ENCODE results near the gene GLI2. TPM values are rescaled to one million over a fixed set of nuclear protein-coding genes. Genes with fewer than 3 reads are reported as not detected.

The GLI2 gene
- polyA plus RNA-seq, 2 of the 4 experiments (the other 2 are of a cell fraction) = 5.6 to 12.5 TPM

DNA sequence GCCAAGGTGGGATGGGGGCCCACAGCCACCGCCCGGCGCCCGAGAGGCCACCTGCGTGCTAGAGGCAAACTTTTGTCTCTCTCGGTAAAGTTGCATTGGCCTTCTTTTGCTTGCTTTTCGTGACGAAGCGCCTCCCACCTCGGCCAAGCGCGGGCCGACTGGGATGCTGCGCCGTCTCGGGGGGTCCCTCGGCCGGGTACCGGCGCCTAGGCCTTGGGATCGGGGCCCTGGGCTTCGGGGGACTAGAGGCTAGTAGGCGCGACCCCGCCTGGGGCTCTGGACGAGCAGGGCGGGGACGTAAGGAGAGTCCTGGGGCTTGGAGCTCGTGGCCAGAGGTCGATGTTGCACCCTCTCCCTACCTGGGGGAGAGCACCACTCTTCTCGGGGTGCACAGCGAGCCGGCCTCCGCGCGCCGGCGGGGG is 545 bp downstream of the GLI2 start (continued):
- TF ChIP-seq REST (IDR thresholded peaks at IDR 0.05) (no peak), ZFP36 (IDR thresholded peaks at IDR 0.05; ENCODE audit: borderline replicate concordance, partially characterized antibody) (no peak), PHF8 (IDR thresholded peaks at IDR 0.05; ENCODE audit: borderline replicate concordance, low read depth) (peak; percentile 52; the same call in 1 of the 2 replicates), MYC (IDR thresholded peaks at IDR 0.05; ENCODE audit: borderline replicate concordance, low read length) (0 out of 2 replicates have a peak, but pooled peaks have one; percentile 23), ELK1 (IDR thresholded peaks at IDR 0.05; ENCODE audit: low read depth, low read length) (no peak), RARB (CRISPR knock-in tag; IDR thresholded peaks at IDR 0.05) (no peak), KDM1A (IDR thresholded peaks at IDR 0.05; ENCODE audit: low read depth) (no peak), CHD2 (IDR thresholded peaks at IDR 0.05; ENCODE audit: low read length, partially characterized antibody) (no peak), EHMT2 (IDR thresholded peaks at IDR 0.05; ENCODE audit: low read depth) (no peak), FOSB (CRISPR knock-in tag; IDR thresholded peaks at IDR 0.05) (no peak)

GRCh38 chr2:120736624-120737339 is 1.1 kb downstream of the GLI2 start:
- H3K4me1 ChIP-seq = peaks cover 44% of the 10 kb centered on the region
- ChIA-PET POLR2A (interaction anchor here (0.6 to 4.2 kb wide), 6 partner anchors 14 to 338 kb away, joined by 3 to 25 read pairs (median 5); no protein-coding TSS in a partner anchor), CTCF (interaction anchor here (0.6 to 4.3 kb wide), 16 partner anchors 9 to 345 kb away, joined by 3 to 22 read pairs (median 5); no protein-coding TSS in a partner anchor)
- ATAC-seq (peak; percentile 37 to 73), DNase-seq (ENCODE audit: low read depth in 1 of 2, low spot score in 1 of 2) (peak; percentile 54 to 83), FAIRE-seq (no peak)
- WGBS (ENCODE audit: missing lambda C conversion rate) = 3% methylated on average over 26 of the region's 48 CpGs
- H3K4me2 ChIP-seq = peak overlapping the region; percentile 99
- H3K27ac ChIP-seq = peak overlapping the region; percentile 93 to 98
- no peaks in the 10 kb centered on the region for H3K9me3 ChIP-seq
- H3K4me3 ChIP-seq = peak overlapping the region; percentile 73
- TF ChIP-seq JUN (IDR thresholded peaks at IDR 0.05) (peak in 1 of 2 experiments; percentile 54; a peak in 2 of 5 replicates), POLR2A (IDR thresholded peaks at IDR 0.05; ENCODE audit: low read length) (peak; percentile 26), HOXB5 (CRISPR knock-in tag; IDR thresholded peaks at IDR 0.05) (no peak), ZSCAN20 (CRISPR knock-in tag; IDR thresholded peaks at IDR 0.05) (no peak), EHMT2 (IDR thresholded peaks at IDR 0.05; ENCODE audit: low read depth) (no peak), HMGXB4 (CRISPR knock-in tag; IDR thresholded peaks at IDR 0.05; ENCODE audit: borderline replicate concordance) (no peak), REST (IDR thresholded peaks at IDR 0.05) (no peak)
- TF ChIP-seq, protein P1, sequence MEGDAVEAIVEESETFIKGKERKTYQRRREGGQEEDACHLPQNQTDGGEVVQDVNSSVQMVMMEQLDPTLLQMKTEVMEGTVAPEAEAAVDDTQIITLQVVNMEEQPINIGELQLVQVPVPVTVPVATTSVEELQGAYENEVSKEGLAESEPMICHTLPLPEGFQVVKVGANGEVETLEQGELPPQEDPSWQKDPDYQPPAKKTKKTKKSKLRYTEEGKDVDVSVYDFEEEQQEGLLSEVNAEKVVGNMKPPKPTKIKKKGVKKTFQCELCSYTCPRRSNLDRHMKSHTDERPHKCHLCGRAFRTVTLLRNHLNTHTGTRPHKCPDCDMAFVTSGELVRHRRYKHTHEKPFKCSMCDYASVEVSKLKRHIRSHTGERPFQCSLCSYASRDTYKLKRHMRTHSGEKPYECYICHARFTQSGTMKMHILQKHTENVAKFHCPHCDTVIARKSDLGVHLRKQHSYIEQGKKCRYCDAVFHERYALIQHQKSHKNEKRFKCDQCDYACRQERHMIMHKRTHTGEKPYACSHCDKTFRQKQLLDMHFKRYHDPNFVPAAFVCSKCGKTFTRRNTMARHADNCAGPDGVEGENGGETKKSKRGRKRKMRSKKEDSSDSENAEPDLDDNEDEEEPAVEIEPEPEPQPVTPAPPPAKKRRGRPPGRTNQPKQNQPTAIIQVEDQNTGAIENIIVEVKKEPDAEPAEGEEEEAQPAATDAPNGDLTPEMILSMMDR (IDR thresholded peaks at IDR 0.05) = no peak

Data from A549 (cell line).